ENCODE data around the gene BCL2L1.

DNA sequence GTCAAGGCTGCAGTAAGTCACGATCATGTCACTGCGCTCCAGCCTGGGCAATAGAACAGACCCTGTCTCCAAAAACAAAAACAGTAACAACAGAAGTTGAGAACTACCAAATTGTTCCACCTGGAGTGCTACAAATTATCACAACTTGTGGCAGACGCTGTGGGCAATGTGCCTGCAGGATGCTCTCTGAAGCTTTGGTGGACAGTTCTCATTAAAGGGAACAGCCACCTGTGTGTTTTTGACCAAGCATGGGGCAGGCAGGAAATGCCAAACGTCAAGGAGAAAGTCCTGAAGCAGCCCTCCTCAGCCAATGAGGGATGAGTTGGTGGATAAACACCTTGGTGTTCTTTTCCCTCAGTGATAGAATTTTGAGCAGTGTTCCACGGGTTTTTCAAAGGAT, 69.1 kb downstream of the BCL2L1 start:
- TF ChIP-seq, protein P1, sequence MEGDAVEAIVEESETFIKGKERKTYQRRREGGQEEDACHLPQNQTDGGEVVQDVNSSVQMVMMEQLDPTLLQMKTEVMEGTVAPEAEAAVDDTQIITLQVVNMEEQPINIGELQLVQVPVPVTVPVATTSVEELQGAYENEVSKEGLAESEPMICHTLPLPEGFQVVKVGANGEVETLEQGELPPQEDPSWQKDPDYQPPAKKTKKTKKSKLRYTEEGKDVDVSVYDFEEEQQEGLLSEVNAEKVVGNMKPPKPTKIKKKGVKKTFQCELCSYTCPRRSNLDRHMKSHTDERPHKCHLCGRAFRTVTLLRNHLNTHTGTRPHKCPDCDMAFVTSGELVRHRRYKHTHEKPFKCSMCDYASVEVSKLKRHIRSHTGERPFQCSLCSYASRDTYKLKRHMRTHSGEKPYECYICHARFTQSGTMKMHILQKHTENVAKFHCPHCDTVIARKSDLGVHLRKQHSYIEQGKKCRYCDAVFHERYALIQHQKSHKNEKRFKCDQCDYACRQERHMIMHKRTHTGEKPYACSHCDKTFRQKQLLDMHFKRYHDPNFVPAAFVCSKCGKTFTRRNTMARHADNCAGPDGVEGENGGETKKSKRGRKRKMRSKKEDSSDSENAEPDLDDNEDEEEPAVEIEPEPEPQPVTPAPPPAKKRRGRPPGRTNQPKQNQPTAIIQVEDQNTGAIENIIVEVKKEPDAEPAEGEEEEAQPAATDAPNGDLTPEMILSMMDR (IDR thresholded peaks at IDR 0.05) = no peak
- no peak for TF ChIP-seq POLR2A (IDR thresholded peaks at IDR 0.05)

Measured in tibial nerve (tissue), 3 donors.